Measurements from ENCODE around the gene HJURP. TPM values are rescaled to one million over a fixed set of nuclear protein-coding genes. Genes with fewer than 3 reads are reported as not detected.

HJURP gene
- polyA plus RNA-seq, 3 donors from 2014 or later = 0.47 to 1.2 (median 0.69) TPM

DNA sequence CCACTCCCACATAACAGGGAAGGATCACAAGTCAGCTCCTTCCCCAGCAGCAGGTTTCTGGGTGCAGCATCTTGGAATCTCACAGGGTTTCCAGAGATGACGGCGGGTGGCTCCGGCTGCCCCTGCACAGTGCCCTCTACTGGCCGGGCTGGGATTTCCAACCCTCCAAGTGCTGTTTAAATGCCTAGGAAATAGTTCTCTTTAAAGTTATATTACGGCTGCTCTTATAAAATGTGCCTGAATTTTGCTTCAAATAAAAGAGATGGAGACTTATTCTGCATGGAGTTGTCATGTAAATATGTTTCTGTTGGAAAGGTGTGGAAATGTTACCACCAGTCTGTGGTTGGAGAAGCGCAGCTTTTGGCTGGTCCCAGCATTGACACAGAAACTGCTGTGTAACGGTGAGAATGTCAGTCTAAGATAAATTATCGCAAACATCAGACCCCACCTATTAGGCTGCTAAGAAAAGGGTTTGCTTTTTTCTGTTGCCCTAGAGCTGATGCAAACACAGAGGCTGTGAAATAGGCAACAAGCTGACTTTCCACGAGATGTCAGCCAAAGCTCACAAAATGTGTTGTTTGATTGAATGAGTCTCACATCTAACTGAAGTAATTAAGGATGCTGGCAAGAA lies 3.3 kb upstream of the HJURP start:
- Mint-ChIP-seq H3K27me3 (ENCODE audit: low read depth in 3 of 3) (peaks cover 6 to 10% (median 8%) of the 10 kb centered on the region in 3 donors), H3K4me3 (peak overlapping the region in 1 of 5 donors; percentile 36), H3K4me1 (peaks cover 22 to 36% of the 10 kb centered on the region in 2 donors), H3K27ac (no peak overlapping the region), H3K36me3 (peaks cover 0 to 4% (median 0%) of the 10 kb centered on the region in 3 donors), H3K9me3 (no peaks in the 10 kb centered on the region)
- peak; percentile 25 to 33 (median 27) for DNase-seq

DNA sequence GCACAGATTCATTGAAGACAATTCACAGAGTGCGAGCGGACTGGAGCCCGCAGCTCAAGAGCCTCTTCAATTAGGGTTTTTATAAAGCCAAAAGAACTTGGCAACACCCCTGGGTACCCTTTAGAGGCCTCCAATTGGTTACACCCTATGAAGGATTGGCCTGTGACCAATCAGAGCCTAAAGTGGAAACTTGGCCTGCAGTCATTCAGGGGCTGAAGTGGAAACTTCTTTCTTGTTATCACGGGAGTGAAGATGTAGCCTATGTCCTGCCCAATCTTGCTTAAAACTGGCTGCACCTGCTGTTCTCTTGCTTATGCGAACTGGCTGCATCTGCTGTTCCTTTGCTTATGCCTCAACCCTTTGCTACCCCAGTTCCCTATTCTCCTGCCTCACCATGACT lies 1.8 kb upstream of the HJURP start:
- H3K9me3 Mint-ChIP-seq = no peaks in the 10 kb centered on the region
- no peaks in the 10 kb centered on the region for H3K36me3 Mint-ChIP-seq
- no peak for DNase-seq
- H3K4me1 Mint-ChIP-seq = peaks cover 22 to 39% of the 10 kb centered on the region in 2 donors
- peak overlapping the region in 2 of 6 donors; percentile 31 to 76 for H3K27ac Mint-ChIP-seq
- peak overlapping the region in 1 of 5 donors; percentile 29 for H3K4me3 Mint-ChIP-seq
- H3K27me3 Mint-ChIP-seq (ENCODE audit: low read depth in 3 of 3) = peaks cover 4 to 8% (median 6%) of the 10 kb centered on the region in 3 donors

DNA sequence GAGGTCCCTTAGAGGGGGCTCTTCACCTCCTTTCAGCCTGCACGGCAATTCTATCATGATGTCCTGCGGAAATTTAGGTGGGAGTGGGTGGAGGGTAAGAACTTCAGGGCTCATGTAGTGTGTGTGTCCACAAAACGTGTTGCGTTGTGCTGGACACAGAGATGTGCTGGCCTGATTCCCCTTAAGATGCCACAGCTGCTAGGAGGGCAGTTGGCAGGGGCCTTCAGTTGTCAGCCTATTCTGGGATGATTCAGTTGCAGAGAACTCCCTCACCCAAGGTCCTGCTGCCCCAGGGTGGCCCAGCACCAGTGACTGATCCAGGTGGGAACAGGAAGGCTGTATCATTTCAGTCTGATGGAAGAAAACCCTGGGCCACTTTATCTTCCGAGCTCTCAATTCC lies 1.0 kb upstream of the HJURP start:
- peaks cover 22 to 39% of the 10 kb centered on the region in 2 donors for H3K4me1 Mint-ChIP-seq
- DNase-seq = no peak
- no peaks in the 10 kb centered on the region for H3K9me3 Mint-ChIP-seq
- H3K36me3 Mint-ChIP-seq = no peaks in the 10 kb centered on the region
- peaks cover 4 to 8% (median 6%) of the 10 kb centered on the region in 3 donors for H3K27me3 Mint-ChIP-seq (ENCODE audit: low read depth in 3 of 3)
- peak overlapping the region; percentile 62 to 99 (median 97) for H3K4me3 Mint-ChIP-seq
- peak overlapping the region in 4 of 6 donors; percentile 11 to 88 (median 41) for H3K27ac Mint-ChIP-seq

DNA sequence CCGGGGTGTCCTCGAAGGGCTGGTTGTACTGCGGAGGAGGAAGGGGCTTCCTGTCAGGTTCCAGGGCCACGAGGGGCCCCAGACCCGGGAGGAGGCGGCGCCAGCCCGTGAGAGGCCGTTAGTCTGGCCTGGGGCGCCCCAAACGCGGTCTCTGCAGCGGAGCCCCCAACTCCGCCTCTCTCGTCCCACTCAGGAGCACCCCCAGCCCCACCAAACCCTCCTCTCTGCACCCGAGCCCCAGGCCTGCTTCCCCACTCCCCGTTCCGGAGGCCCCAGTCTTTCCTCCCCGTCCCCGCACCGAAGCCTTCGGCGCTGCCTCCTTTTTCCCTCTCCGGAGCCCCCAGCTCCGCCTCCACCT lies 473 bp downstream of the HJURP start:
- no peaks in the 10 kb centered on the region for H3K36me3 Mint-ChIP-seq
- H3K4me1 Mint-ChIP-seq = peaks cover 22 to 39% of the 10 kb centered on the region in 2 donors
- H3K9me3 Mint-ChIP-seq = no peaks in the 10 kb centered on the region
- H3K4me3 Mint-ChIP-seq = peak overlapping the region; percentile 95 to 99 (median 98)
- H3K27ac Mint-ChIP-seq = no peak overlapping the region
- no peak for DNase-seq
- peaks cover 4 to 8% (median 6%) of the 10 kb centered on the region in 3 donors for H3K27me3 Mint-ChIP-seq (ENCODE audit: low read depth in 3 of 3)

DNA sequence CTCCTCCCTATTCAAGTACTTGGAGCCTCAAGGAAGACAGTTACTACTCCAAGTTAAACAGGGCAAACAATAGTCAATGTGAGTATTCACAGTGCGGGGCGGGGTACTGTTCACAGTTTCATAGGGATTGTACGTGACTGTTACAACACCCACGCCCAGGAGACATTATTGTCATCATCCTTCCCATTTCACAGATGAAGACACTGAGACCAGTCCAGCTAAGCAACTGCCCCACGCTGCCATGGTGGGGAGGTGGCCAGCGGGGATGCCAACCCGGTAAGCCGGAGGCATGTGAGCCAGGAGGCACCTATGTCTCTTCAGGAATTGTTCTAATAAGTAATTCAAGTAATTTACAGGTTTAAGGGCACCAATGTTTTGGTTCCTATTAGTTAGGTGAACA lies 982 bp downstream of the HJURP start:
- H3K27me3 Mint-ChIP-seq (ENCODE audit: low read depth in 3 of 3) = peaks cover 4 to 9% (median 6%) of the 10 kb centered on the region in 3 donors
- H3K27ac Mint-ChIP-seq = no peak overlapping the region
- DNase-seq = no peak
- H3K36me3 Mint-ChIP-seq = no peaks in the 10 kb centered on the region
- H3K4me3 Mint-ChIP-seq = peak overlapping the region; percentile 95 to 99 (median 98)
- no peaks in the 10 kb centered on the region for H3K9me3 Mint-ChIP-seq
- H3K4me1 Mint-ChIP-seq = peaks cover 22 to 39% of the 10 kb centered on the region in 2 donors

DNA sequence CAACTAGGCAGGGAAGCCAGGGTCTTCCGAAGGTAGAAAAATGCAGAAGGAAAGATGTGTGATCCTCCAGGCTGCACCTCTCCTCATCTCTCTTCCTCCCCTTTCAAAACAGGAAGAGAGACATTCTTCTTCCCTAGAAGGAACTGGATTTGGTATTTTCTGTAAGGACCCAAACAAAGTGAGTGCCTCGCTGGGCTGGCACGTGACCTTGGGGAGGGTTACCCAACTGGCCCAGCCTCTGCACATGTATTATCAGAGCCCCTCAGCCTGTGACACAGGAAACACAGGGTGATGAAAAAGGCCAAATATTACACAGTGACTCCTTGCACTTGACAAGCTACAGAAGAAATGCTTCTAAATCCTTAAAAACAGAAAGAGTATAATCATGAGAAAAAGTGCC lies 2.3 kb downstream of the HJURP start:
- no peak for DNase-seq
- Mint-ChIP-seq H3K36me3 (no peaks in the 10 kb centered on the region), H3K27me3 (ENCODE audit: low read depth in 3 of 3) (peaks cover 4 to 9% (median 8%) of the 10 kb centered on the region in 3 donors), H3K27ac (no peak overlapping the region), H3K4me3 (peak overlapping the region in 2 of 5 donors; percentile 33 to 44), H3K4me1 (peaks cover 20 to 29% of the 10 kb centered on the region in 2 donors), H3K9me3 (no peaks in the 10 kb centered on the region)

DNA sequence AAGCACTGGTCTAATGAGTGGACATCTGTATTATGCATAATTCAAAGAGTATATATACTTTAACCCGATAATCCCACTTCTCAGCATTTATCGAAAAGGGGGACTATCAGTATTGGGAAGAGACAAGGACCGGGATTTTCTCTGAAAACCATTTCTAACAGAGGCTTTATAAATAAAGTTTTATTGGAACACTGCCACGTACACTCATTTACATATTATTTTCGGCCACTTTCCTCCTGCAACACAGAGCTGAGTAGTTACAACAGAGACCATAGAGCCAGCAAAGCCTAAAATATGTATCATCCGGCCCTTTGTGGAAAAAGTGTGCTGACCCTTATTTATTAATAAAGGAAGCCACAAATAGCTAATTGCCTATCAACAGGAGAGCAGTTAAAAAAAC lies 3.2 kb downstream of the HJURP start:
- DNase-seq = no peak
- H3K4me1 Mint-ChIP-seq = peaks cover 20 to 29% of the 10 kb centered on the region in 2 donors
- H3K9me3 Mint-ChIP-seq = no peaks in the 10 kb centered on the region
- no peak overlapping the region for H3K27ac Mint-ChIP-seq
- no peak overlapping the region for H3K4me3 Mint-ChIP-seq
- H3K36me3 Mint-ChIP-seq = no peaks in the 10 kb centered on the region
- H3K27me3 Mint-ChIP-seq (ENCODE audit: low read depth in 3 of 3) = peaks cover 4 to 9% (median 8%) of the 10 kb centered on the region in 3 donors

DNA sequence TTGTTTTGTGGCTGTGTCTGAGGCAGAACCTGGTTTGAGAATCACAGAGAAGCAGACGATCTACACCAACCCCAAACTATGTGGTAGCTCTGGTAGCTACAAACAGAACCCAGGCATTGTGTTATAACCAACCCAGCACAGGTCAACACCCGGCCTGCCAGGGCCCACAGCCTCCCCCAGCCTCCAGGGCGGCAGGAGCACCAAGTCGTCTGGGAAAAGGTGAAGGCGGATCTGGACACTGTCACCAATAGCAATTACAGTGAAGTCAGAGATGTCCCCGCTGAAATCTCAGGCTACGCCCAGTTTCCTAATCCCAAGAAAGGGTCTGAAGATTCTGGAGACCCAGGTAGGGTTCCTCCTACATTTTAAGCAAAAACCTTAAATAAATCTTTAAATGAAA lies 3.6 kb downstream of the HJURP start:
- H3K9me3 Mint-ChIP-seq = no peaks in the 10 kb centered on the region
- H3K27me3 Mint-ChIP-seq (ENCODE audit: low read depth in 3 of 3) = peaks cover 4 to 9% (median 8%) of the 10 kb centered on the region in 3 donors
- no peak overlapping the region for H3K27ac Mint-ChIP-seq
- H3K36me3 Mint-ChIP-seq = no peaks in the 10 kb centered on the region
- no peak overlapping the region for H3K4me3 Mint-ChIP-seq
- H3K4me1 Mint-ChIP-seq = peaks cover 19 to 26% of the 10 kb centered on the region in 2 donors
- no peak for DNase-seq

DNA sequence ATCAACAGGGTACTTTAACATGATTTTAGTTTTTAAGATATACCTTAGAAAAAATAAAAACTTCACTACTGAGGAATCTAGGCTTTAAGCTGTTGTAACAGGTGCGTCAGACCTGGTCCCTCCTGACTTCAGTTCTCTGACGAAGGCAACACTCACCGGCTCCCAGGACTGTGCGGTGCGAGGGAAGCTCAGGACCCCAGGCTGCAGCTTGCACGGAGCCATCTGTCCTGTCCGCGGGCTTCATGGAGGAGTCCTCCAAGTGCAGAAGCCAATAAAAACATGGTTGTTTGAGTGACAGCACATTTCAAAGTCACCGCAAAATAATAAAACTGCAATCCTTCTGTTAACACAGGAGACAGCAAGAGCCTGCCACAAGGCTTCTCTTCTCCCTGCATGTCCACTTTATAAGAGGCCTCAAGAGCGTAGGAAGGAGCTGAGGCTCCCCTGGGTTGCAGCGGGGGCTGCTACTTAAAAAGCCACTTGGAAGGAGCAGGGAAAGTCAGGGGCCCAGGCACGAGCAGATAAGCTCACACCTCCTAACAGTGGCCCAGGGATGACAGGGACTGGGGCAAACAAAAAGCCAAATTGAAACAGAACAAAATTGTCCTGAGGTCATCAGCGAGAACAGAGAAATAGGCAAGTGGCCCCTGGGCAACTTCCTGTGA lies 4.6 kb downstream of the HJURP start:
- H3K36me3 Mint-ChIP-seq = no peaks in the 10 kb centered on the region
- H3K27ac Mint-ChIP-seq = no peak overlapping the region
- H3K4me1 Mint-ChIP-seq = peaks cover 12 to 20% of the 10 kb centered on the region in 2 donors
- no peaks in the 10 kb centered on the region for H3K9me3 Mint-ChIP-seq
- H3K4me3 Mint-ChIP-seq = no peak overlapping the region
- peaks cover 4 to 7% (median 7%) of the 10 kb centered on the region in 3 donors for H3K27me3 Mint-ChIP-seq (ENCODE audit: low read depth in 3 of 3)
- no peak for DNase-seq

DNA sequence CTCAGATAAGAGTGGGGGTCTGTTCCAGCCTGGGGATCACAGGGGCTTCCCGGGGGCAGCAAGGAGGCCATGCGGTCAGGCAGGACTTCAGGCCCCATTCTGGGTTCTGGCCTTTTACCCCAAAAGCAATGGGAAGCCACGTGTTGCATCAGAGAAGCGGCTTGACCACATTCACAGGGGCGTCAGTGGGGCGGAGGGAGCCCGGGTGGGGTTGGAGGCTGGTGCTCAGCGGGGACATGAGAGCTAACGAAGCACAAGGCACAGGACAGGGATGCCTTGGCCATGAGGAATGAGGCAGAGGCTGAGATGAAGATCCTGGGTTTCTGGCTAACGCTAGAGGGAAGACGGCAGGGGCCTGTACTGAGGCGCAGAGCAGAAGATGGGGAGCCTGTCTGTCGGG lies 6.1 kb downstream of the HJURP start:
- H3K4me3 Mint-ChIP-seq = no peak overlapping the region

DNA sequence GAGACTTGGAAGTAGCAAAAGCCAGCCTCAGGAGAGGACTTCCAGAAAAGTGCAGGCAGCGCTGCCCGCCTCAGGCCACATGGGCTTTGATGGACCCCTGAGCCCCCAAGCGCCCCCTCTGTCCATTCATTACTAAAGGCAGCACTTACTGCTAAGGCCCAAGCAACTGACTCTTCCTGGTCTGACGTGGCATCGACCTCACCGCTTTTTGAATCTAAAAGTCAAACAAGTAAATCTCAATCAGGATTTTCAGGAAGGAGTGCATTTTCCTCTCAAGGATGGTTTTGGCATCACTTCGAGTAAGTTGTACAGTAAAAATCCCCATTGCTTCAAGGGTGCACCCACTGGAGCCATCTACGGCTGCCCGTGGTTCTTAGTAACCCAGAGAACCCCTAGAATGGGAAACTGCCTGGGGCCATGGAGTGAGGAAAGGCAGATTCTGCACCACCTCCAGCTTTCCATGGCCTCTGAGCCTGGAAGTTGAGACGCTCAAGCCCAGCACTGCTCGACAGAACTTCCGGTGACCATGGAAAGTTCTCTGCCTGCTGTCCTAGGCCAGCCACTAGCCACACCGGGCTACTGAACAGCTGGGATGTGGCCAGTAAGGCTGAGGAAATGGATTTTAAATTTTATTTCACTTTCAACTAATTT lies 7.0 kb downstream of the HJURP start:
- Mint-ChIP-seq H3K4me1 (no peaks in the 10 kb centered on the region), H3K27me3 (ENCODE audit: low read depth in 3 of 3) (peaks cover 0 to 2% (median 1%) of the 10 kb centered on the region in 3 donors), H3K4me3 (no peak overlapping the region), H3K36me3 (no peaks in the 10 kb centered on the region), H3K27ac (no peak overlapping the region), H3K9me3 (no peaks in the 10 kb centered on the region)
- DNase-seq = no peak

More for the DNA sequence above, 6.1 kb downstream of the HJURP start:
- H3K27me3 Mint-ChIP-seq (ENCODE audit: low read depth in 3 of 3) = peaks cover 0 to 2% (median 1%) of the 10 kb centered on the region in 3 donors
- no peaks in the 10 kb centered on the region for H3K9me3 Mint-ChIP-seq
- peak overlapping the region in 1 of 6 donors; percentile 62 for H3K27ac Mint-ChIP-seq
- H3K36me3 Mint-ChIP-seq = no peaks in the 10 kb centered on the region
- DNase-seq = no peak
- H3K4me1 Mint-ChIP-seq = peaks cover 3 to 9% of the 10 kb centered on the region in 2 donors

DNA sequence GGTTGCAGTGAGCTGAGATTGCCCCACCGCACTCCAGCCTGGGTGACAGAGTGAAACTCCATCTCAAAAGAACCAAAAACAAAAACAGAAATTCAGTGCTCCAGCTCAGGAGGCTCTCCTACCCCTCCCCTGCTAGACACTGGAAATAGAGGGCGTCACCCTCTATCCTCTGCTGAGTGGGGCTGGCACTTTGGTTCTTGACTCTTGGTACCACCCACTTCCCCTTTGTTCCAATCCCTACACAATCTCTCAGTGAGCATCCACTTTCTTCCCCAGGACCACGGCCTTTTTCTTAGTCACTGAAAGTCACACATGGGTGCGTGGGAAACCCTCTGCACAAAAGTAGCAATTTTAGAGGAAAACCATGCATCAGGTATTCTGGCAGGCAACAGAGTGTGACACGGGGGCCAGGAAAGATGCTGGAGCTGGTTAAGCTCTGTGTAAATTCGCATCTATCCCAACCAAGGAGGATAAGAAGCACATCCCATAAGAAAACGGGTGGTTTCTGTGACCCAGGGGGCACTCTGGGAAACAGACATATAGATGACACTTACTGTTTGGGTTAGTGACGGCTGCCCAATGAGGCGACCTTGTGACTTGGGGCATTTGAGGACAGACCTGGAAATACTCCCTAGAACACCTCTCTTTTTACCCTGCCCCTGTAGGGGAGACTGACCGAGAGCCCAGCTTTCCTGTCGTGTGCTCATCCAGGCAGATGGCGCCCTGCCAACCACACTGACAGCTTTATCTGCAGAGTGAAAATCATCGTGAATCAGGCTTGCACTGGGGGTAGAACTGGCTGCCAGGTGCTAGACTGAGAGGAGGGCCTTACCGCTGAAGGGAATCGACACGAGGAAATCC lies 7.7 kb downstream of the HJURP start:
- Mint-ChIP-seq H3K27ac (no peak overlapping the region), H3K27me3 (ENCODE audit: low read depth in 3 of 3) (peaks cover 0 to 2% (median 1%) of the 10 kb centered on the region in 3 donors), H3K9me3 (no peaks in the 10 kb centered on the region), H3K4me3 (no peak overlapping the region), H3K4me1 (no peaks in the 10 kb centered on the region), H3K36me3 (no peaks in the 10 kb centered on the region)
- no peak for DNase-seq

DNA sequence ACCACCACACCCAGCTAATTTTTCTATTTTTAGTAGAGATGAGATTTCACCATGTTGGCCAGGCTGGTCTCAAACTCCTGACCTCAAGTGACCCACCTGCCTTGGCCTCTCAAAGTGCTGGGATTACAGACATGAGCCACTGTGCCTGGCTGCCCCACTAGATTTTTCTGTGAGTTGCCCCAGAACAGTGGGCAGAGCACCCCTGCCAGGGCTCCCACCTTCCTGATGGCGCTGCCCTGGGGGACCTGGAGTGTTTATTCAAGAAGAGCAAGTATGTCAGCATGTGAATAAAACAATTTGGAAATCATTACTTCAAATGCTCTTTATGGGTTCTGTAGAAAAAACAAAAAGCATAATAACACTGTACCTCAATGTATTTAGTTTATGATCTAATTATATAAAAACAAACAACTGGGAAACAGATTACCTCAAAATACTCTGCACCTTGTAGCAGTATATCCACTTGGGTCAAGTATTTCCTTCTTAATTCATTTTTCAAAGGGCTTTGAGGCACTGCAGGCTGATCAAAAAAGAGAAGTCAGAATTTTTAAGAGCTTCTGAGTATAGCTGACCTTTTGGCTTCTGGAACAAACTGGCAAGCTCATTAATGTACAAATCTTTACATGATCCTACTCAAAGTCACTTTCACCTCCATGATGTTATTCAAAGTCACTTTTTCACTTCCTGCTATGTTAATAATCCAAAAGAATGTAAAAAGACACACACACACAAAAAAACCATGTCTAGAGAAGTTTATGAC lies 8.9 kb downstream of the HJURP start:
- Mint-ChIP-seq H3K36me3 (no peaks in the 10 kb centered on the region), H3K9me3 (no peaks in the 10 kb centered on the region), H3K4me3 (no peak overlapping the region), H3K4me1 (no peaks in the 10 kb centered on the region), H3K27ac (peak overlapping the region in 1 of 6 donors; percentile 21), H3K27me3 (ENCODE audit: low read depth in 3 of 3) (peaks cover 0 to 2% (median 1%) of the 10 kb centered on the region in 3 donors)
- DNase-seq = no peak

Data from immature natural killer cell (primary cell).